C4-2B (cell line): ENCODE results near the gene COX4I2.

ENCODE experiments used
- H3K27ac ChIP-seq: fragments of 450-650 bp; 2 replicates; pipeline ENCODE4 v1.5.1; 2017
- ZFX ChIP-seq: fragments of 450-650 bp; IDR thresholded peaks from 2 replicates; pipeline ENCODE4 v1.6.1; 2017
- TF ChIP-seq, protein P1 (sequence below): fragments of 450-650 bp; conservative IDR thresholded peaks from 2 replicates; pipeline ENCODE4 v1.5.1; 2017; ENCODE audit warnings: mild to moderate bottlenecking

Gene COX4I2

DNA sequence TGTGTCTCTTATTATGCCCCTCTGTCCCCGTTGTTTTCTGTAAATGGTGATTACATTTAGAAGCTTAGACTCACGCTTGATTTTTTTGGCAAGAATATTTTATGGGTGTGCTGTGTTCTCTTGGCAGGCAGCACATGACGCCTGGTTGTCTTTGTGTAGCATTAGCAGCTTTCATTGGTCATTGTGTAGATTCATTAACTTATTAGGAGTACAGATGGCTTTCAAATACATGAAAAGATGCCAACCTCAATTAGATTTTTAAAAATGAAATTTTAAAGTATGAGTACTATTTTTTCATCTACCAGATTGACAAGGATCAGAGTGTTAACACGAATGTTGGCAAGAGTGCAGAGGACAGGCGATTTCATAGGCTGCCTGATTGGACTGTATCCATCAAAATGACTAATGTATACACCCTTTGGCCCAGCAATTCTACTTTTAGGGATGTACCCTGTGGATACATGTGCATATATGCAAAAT, 15.2 kb downstream of the COX4I2 start:
- no peak for TF ChIP-seq ZFX
- TF ChIP-seq, protein P1, sequence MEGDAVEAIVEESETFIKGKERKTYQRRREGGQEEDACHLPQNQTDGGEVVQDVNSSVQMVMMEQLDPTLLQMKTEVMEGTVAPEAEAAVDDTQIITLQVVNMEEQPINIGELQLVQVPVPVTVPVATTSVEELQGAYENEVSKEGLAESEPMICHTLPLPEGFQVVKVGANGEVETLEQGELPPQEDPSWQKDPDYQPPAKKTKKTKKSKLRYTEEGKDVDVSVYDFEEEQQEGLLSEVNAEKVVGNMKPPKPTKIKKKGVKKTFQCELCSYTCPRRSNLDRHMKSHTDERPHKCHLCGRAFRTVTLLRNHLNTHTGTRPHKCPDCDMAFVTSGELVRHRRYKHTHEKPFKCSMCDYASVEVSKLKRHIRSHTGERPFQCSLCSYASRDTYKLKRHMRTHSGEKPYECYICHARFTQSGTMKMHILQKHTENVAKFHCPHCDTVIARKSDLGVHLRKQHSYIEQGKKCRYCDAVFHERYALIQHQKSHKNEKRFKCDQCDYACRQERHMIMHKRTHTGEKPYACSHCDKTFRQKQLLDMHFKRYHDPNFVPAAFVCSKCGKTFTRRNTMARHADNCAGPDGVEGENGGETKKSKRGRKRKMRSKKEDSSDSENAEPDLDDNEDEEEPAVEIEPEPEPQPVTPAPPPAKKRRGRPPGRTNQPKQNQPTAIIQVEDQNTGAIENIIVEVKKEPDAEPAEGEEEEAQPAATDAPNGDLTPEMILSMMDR = no peak
- H3K27ac ChIP-seq = peak overlapping the region; percentile 47

DNA sequence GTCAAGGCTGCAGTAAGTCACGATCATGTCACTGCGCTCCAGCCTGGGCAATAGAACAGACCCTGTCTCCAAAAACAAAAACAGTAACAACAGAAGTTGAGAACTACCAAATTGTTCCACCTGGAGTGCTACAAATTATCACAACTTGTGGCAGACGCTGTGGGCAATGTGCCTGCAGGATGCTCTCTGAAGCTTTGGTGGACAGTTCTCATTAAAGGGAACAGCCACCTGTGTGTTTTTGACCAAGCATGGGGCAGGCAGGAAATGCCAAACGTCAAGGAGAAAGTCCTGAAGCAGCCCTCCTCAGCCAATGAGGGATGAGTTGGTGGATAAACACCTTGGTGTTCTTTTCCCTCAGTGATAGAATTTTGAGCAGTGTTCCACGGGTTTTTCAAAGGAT, 15.8 kb downstream of the COX4I2 start:
- TF ChIP-seq, protein P1 = no peak
- no peak for TF ChIP-seq ZFX
- H3K27ac ChIP-seq = peak overlapping the region; percentile 47

DNA sequence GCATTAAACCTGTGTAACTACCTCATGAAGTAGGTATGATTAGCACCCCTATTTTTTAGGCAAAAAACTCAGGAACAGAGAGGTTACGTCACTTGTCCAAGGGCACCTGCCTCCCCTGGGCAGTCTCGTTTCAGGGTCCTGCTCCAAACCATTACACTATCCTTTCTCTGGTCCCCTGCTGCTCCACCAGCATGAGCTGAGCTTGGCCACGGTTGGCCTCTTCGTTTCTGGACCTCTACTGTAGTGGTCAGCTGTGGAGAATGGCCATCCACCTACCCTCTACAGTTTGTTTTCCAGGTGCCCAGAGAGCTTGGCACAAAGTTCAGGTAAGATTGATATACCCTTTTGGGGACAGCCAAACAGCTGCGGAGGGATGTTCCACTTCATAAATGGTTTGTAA, 16.8 kb downstream of the COX4I2 start:
- H3K27ac ChIP-seq = no peak overlapping the region; the same call in 1 of the 2 replicates
- TF ChIP-seq, protein P1 = no peak
- TF ChIP-seq ZFX = no peak

DNA sequence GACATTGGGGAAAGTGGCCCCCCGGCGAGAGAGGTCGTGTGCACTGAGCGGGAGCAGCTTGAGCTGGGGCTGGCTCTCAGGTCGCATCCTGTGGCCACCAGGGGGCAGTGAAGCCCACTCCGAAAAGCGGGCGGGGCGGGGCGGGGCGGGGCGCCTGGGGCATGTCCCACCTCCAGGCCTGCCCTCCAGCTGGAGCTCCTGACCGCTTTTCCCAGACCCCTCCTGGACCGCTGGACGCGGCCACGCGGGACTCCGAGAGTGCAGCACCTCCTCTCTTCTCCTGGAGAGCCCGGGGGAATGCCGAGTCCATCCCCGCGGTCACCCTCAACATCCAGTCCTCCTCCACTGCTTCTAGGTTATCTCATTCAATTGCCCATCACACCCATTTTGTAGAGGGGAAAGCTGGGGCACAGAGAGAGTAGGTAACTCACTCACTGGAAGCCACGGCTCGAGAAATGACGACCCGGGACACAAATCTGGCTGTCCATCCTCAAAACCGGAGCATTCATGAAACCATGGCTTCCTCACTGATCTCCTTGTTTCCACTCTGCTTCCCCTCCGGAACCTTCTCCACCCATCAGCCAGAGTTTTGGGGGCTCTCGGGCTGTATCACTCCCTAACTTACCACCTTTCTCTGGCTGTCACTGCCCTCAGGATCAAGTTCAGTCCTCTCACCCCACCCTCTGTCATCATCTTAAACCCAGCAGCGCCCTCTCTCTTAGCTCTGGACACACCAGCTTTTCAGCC, 24.1 kb downstream of the COX4I2 start:
- no peak for TF ChIP-seq ZFX
- TF ChIP-seq, protein P1 = peak; percentile 90
- H3K27ac ChIP-seq = peak overlapping the region; percentile 26

DNA sequence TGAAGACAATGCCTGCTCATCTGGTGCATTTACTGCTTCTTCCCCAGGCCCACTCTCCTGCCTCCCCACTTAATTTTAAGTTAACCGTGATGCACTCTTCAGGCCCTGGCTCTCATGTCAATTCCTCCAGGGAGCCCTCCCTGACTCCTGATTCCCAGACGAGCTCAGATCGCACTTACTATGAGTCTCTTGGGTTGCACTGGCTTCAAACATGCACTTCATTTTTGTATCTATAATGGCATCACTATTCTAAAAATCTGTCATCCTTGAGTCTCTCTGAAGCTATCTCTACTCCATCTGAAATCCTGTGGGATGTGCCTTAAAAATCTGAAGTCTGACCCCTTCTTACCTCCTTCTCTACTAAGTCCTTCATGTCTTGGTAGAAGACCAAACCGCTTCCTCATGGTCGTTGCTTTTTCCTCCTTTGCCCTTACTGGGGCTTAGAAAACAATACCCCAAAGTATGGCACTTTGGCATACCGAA, 24.7 kb downstream of the COX4I2 start:
- TF ChIP-seq, protein P1 = no peak
- TF ChIP-seq ZFX = no peak

DNA sequence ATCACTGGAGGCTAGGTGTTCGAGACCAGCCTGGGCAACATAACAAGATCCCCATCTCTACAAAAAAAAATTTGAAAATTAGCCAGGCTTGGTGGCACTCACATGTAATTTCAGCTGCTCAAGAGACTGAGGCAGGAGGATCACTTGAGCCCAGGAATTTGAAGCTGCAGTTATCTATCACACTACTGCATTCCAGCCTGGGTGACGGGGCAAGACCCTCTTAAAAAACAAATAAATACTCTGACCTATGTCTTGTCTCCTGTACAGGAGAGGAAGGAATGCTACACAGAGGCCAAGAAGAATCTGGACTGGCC, 25.8 kb downstream of the COX4I2 start:
- no peak for TF ChIP-seq ZFX
- TF ChIP-seq, protein P1 = no peak
- peak overlapping the region; percentile 81 for H3K27ac ChIP-seq

More for the DNA sequence above, 24.7 kb downstream of the COX4I2 start:
- H3K27ac ChIP-seq = peak overlapping the region; percentile 26

DNA sequence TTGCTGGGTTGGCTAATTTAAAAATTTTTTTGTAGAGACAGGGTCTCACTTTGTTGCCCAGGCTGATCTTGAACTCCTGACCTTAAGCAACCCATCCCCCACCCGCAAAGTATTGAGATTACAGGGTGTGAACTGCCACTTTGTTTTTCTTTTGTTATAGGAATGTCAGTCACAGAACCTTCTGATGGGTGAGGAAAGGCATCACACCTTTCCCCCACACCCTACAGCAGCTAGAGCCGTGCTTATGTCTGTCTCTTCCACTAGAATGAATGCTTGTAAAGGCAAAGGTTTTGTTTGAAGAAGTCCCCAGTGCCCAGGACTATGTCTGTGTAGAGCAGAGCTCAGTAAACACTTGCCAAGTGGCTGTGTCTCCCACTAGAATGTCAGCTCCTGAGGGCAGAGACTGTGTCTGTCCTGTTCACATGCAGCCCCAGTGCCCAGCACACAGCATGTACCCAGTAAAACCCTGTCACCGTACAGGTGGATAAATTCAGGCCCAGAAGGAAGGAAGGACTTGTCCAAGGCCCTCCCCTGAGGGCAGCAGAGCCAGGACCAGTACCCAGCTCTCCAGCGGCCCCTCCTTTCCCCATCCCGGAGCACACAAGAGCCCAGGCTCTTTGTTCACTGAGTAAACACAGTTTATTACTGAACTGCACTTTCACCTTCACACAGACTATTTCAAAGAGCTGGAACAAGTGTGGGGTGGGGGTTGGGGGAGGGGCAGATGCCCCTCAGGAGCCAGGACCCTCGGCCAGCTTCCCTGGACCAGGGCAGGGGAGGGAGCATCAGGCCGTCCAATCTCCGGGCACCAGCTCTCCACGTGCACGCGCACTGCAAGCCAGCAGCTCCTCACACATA, 26.4 kb downstream of the COX4I2 start:
- TF ChIP-seq, protein P1 = no peak
- TF ChIP-seq ZFX = no peak
- peak overlapping the region; percentile 81 for H3K27ac ChIP-seq
